ENCODE data around the gene PTPRT.

PTPRT gene

GRCh38 chr20:42043921-42044320 lies 1145.8 kb downstream of the PTPRT start:
- no peak for DNase-seq (ENCODE audit: low spot score)

GRCh38 chr20:42041000-42041565 lies 1148.6 kb downstream of the PTPRT start:
- DNase-seq (ENCODE audit: low spot score) = no peak

GRCh38 chr20:42027746-42028268 lies 1161.9 kb downstream of the PTPRT start:
- DNase-seq (ENCODE audit: low spot score) = no peak

GRCh38 chr20:42026599-42026998 lies 1163.1 kb downstream of the PTPRT start:
- no peak for DNase-seq (ENCODE audit: low spot score)

GRCh38 chr20:42024653-42025052 lies 1165.1 kb downstream of the PTPRT start:
- no peak for DNase-seq (ENCODE audit: low spot score)

All from LoVo (cell line).